Heart right ventricle (tissue), 16 donors: Measurements from ENCODE around the gene KRTAP4-16. TPM values are rescaled to one million over a fixed set of nuclear protein-coding genes. Genes with fewer than 3 reads are reported as not detected.
"Not testable (repeated sequence)": the region's sequence is repeated elsewhere in the genome, so short reads cannot be mapped to it uniquely, and the experiment has no call there.

Experiments used
- ATAC-seq, 8 donors: fragments of 200-7000 bp; cut with Tn5 transposase; one replicate each; pipeline ENCODE4 v1.9.1; 2020; ENCODE audit warnings: mild to moderate bottlenecking in 8 of 8, moderate library complexity in 8 of 8, moderate number of reproducible peaks in 1 of 8
- DNase-seq, 2 donors: peaks; one replicate each; pipeline ENCODE4 v3.0.0-alpha.2; 2020
- H3K27ac ChIP-seq, 10 donors: fragments of 200-600 bp; sonication (generic) in 2 of 10; one replicate each; pipeline versions ENCODE4 v1.5.0 to v1.8.0; 2020 to 2022; ENCODE audit warnings: mild to moderate bottlenecking in 3 of 10
- H3K27me3 ChIP-seq, 7 donors: fragments of 200-600 bp; one replicate each; pipeline ENCODE4 v1.8.0; 2021 to 2022; ENCODE audit warnings: mild to moderate bottlenecking in 2 of 7
- H3K36me3 ChIP-seq, 9 donors: fragments of 200-600 bp; sonication (generic) in 1 of 9; one replicate each; pipeline versions ENCODE4 v1.5.0 to v1.8.0; 2020 to 2022; ENCODE audit warnings: mild to moderate bottlenecking in 2 of 9
- H3K4me1 ChIP-seq, 9 donors: fragments of 200-600 bp; sonication (generic) in 1 of 9; one replicate each; pipeline versions ENCODE4 v1.5.0 to v1.8.0; 2020 to 2022; ENCODE audit warnings: mild to moderate bottlenecking in 4 of 9
- H3K4me3 ChIP-seq, 10 donors: fragments of 200-600 bp; sonication (generic) in 2 of 10; one replicate each; pipeline versions ENCODE4 v1.5.0 to v1.8.0; 2020 to 2022; ENCODE audit warnings: mild to moderate bottlenecking in 7 of 10, moderate library complexity in 2 of 10
- H3K9me3 ChIP-seq, 11 donors: fragments of 200-600 bp in 10 of 11; sonication (generic) in 2 of 11; one replicate each; pipeline versions ENCODE4 v1.5.0 to v1.8.0; 2013 to 2022; ENCODE audit warnings: mild to moderate bottlenecking in 2 of 11, control low read depth in 1 of 11, moderate library complexity in 1 of 11
- CTCF ChIP-seq, 9 donors: fragments of 200-600 bp; sonication (generic) in 2 of 9; IDR thresholded peaks; one replicate each; pipeline versions ENCODE4 v1.5.0 to v1.8.0; 2021 to 2022; ENCODE audit warnings: antibody characterized with exemption in 9 of 9, mild to moderate bottlenecking in 5 of 9, moderate library complexity in 1 of 9
- WGBS, 2 donors: extraction: QIAGEN DNeasy Blood & Tissue Kit; methylation state at CpG; one replicate each; pipeline ENCODE4 v1.1.7; 2013; ENCODE audit warnings: inconsistent platforms in 1 of 2; 5-methylcytosine and 5-hydroxymethylcytosine counted together
- intact Hi-C, 10 donors: fragments of 100-400 bp; cut with DNase I; formaldehyde crosslinking; loops; one replicate each; pipeline versions ENCODE4 v1.11.1 to v1.14.2; 2022
- polyA plus RNA-seq, 2 donors: library from polyadenylated mRNA; stranded (reverse); fragments of 200-250 nt; gene quantifications; one replicate each; pipeline ENCODE4 v1.2.3, GENCODE V29; 2013
- total RNA-seq, 10 donors: library from RNA; stranded (reverse); fragmentation: NEBNext Ultra II Directional in 3 of 10; extraction: Animal tissue kit (Norgen Biotek cat#: 25700) in 3 of 10; gene quantifications; one replicate each; pipeline versions ENCODE4 v1.2.1 to v1.2.4, GENCODE V29; 2021 to 2023
- donor health status: Arrhythmogenic right ventricular cardiomyopathy.
- donor health status: ischemic (EF 13 %, LVEDD 7.1; RV severe dilation, severe dysfunction).
- donor health status: healthy with polysubstance abuse.
- donor health status: DM: no; HTN: yes; CAD: no.
- donor health status: DM: no; HTN: no; CAD: no.
- donor health status: ischemic (EF 25% LVEDD 6.9; RV normal size, moderate dysfunction).
- donor health status: ischemic (EF 25% LVEDD 5.7; RV mildly dilated, moderate dysfunction).
- donor health status: healthy.
- donor health status: DM: yes; HTN: yes; CAD: no.
- donor health status: Ischemic cardiomyopathy.
- donor health status: ischemic (EF 35%, LVEDD 5.7; RV mildly dilated, moderate dysfunction).
- donor health status: nonischemic (EF 11% LVEDD 7.7; RV severe dilation, severe dysfunction).
- donor health status: DM: yes; HTN: yes; CAD: no.
- donor health status: PGD.
- donor health status: ischemic (EF 29% LVEDD 5.4; RV normal size, mild dysfunction).
- donor health status: nonischemic (EF 23%, LVEDD 6.1; RV moderate dilation, normal function).

The KRTAP4-16 gene
- total and polyA plus RNA-seq, 12 donors, result not detected

DNA sequence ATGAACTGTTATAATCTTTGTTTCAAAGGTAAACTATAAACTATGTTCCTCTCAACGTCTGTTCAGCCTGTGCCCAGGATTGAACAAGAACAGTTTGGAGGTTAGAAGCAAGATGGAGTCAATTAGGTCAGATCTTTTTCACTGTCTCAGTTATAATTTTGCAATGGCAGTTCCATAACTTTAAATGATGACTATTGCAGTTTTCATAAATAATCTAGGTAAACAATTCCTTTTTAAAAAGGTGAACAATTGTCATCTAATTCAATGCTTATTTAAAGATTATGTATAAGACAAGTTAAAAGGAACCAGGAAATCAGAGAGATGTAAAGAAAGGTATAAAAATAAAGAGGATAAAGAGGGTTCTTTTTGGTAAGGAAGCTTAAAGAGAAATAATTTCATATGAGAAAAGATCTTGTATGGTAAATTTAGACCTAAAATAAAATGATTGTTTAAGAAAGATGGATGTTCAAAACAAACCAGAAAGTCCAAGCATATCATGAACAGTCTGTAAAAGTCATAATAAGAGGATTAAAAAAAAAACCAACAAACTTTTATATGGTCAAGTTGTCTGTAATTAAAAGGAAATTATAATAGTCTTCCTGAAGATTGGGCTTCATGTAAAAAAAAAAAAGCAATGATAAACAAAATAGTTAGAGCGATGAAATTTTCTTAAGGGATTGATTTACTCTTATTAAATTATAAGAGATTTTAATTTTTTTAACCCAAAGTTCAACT is 9.3 kb upstream of the KRTAP4-16 start:
- WGBS, 2 donors, result 68 to 69% methylated on average over 2 of the region's 2 CpGs
- intact Hi-C loops, result no loop called here
- no peak for TF ChIP-seq CTCF (IDR thresholded peaks at IDR 0.05)
- ATAC-seq (no peak), DNase-seq (no peak)
- H3K4me3 ChIP-seq, result no peak overlapping the region
- H3K27me3 ChIP-seq, result peaks cover 0 to 32% (median 0%) of the 10 kb centered on the region in 7 donors
- peaks cover 0 to 11% (median 0%) of the 10 kb centered on the region in 11 donors for H3K9me3 ChIP-seq
- H3K4me1 ChIP-seq, result no peaks in the 10 kb centered on the region
- no peaks in the 10 kb centered on the region for H3K36me3 ChIP-seq
- no peak overlapping the region for H3K27ac ChIP-seq

DNA sequence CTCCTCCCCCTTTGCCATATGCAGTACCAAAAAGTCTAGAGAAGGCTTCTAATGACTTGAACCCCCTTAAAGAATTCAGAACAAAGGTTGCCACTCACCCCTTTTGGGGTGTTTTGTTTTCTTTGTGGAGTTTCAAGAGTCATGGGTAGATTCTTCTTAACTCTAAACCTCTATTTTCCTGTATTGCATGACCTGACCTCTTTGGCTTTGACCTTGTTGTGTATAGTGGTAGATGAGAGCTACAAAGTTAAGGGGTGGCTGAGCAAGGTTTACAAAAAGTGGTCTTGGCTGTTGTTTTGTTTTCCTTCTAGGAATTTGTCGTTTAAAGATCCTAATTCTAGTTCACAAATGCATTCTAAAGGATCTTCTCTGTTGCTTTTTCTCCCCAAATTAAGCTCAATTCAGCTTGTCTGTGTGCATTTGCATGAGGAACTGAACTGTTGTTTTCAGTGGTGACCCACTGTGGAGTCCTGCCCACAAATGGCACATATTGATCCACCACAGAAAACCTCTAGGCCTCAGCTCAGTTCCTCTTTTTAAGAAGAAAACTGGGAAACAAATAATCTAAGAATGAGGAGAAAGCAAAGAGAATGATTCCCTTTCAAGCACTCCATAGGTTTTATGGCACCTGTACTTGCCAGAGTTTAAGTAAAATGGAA is 6.8 kb upstream of the KRTAP4-16 start:
- ATAC-seq, H3K4me1 ChIP-seq, DNase-seq, intact Hi-C loops, H3K36me3 ChIP-seq, H3K4me3 ChIP-seq, H3K27ac ChIP-seq: not testable (repeated sequence)
- H3K9me3 ChIP-seq, result peaks cover 0 to 11% (median 0%) of the 10 kb centered on the region in 11 donors
- 30 to 31% methylated on average over 1 of the region's 1 CpG for WGBS, 2 donors
- H3K27me3 ChIP-seq, result peaks cover 0 to 29% (median 0%) of the 10 kb centered on the region in 7 donors

DNA sequence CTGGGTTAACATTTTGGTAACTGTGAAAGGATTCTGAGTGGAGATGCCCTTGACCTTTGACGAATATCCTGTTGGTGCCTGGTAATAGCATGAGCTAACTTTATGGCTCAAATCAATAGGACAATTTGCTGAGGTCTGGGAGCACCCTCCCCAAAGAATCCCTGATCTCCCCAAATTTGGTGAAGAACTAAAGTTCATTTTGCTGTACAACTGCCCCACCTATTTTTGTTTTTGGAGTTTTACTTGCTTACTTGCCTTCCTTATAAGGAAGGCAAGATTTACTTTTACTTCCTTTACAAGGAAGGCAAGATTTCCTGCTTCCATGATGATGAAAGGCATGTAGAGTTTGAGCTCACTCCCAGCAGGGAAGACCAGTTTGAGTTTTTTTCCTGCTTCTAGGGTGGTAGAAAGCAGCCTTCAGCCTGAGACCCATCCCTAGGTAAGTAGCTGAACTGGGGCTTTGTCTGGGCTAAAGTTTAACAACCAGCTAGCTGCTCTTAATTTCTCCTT is 6.0 kb upstream of the KRTAP4-16 start:
- peaks cover 0 to 32% (median 0%) of the 10 kb centered on the region in 7 donors for H3K27me3 ChIP-seq
- 64 to 79% methylated on average over 1 of the region's 1 CpG for WGBS, 2 donors
- no peaks in the 10 kb centered on the region for H3K36me3 ChIP-seq
- intact Hi-C loops, result no loop called here
- H3K9me3 ChIP-seq, result peaks cover 0 to 8% (median 0%) of the 10 kb centered on the region in 11 donors
- H3K4me3 ChIP-seq, result no peak overlapping the region
- DNase-seq (no peak), ATAC-seq (no peak)
- no peaks in the 10 kb centered on the region for H3K4me1 ChIP-seq
- no peak overlapping the region for H3K27ac ChIP-seq
- TF ChIP-seq CTCF (IDR thresholded peaks at IDR 0.05), result no peak

GRCh38 chr17:41105347-41105746 is 3.3 kb upstream of the KRTAP4-16 start, which contains the start of gene KRTAP4-9:
Gene KRTAP4-9 (plus strand): TSS chr17:41105389. CDS start chr17:41105389, 0 bp downstream.
- DNase-seq, intact Hi-C loops, ATAC-seq, H3K4me3 ChIP-seq, H3K4me1 ChIP-seq, H3K36me3 ChIP-seq, H3K27ac ChIP-seq, H3K9me3 ChIP-seq: not testable (repeated sequence)
- WGBS, 2 donors, result 59 to 64% methylated on average over 10 of the region's 10 CpGs
- peaks cover 0 to 34% (median 6%) of the 10 kb centered on the region in 7 donors for H3K27me3 ChIP-seq

GRCh38 chr17:41104386-41105038 is 2.5 kb upstream of the KRTAP4-16 start:
- 76 to 77% methylated on average over 2 of the region's 2 CpGs for WGBS, 2 donors

More at GRCh38 chr17:41104386-41105038, 2.5 kb upstream of the KRTAP4-16 start:
- H3K36me3 ChIP-seq, H3K4me3 ChIP-seq, H3K4me1 ChIP-seq, DNase-seq, H3K27ac ChIP-seq, H3K9me3 ChIP-seq, intact Hi-C loops, ATAC-seq: not testable (repeated sequence)
- peaks cover 0 to 37% (median 8%) of the 10 kb centered on the region in 7 donors for H3K27me3 ChIP-seq
